Measurements from ENCODE around the gene GALNT16. TPM values are rescaled to one million over a fixed set of nuclear protein-coding genes. Genes with fewer than 3 reads are reported as not detected.

Gene GALNT16
- total and polyA plus RNA-seq, 2 donors (not counting 1 experiment from before 2014, with no cell fraction given), result 9.6 to 27.7 TPM

DNA sequence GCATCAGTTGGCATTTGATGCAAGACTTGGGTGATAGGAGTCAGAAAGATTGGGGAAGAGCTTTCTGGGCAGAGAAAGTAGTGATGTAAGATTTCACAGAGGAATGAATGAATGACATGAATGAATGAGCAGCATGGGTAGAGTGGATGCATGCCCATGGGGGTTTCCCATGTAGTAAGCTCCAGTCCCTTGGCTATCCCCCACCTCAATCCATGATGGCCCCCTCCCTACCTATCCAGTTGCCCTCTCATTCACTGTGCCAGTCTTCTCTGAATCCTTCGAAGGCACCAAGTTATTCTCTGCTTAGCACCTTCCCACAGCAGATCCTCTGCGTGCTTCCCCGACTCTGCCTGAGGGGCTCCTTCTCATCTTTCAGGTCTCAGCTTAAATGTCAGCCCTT lies 106.1 kb downstream of the GALNT16 start:
- Histone ChIP-seq H3K9me3 (ENCODE audit: control insufficient read depth, insufficient read depth, low read depth, low read length) (no peaks in the 10 kb centered on the region), H2AFZ (ENCODE audit: low read length) (no peak overlapping the region), H3K36me3 (ENCODE audit: control insufficient read depth, insufficient read depth, low read length) (no peaks in the 10 kb centered on the region), H3K27me3 (ENCODE audit: control insufficient read depth, insufficient read depth, low read length) (no peaks in the 10 kb centered on the region), H3K9ac (ENCODE audit: insufficient read depth, low read length) (no peak overlapping the region), H3K27ac (ENCODE audit: insufficient read depth, low read length) (no peak overlapping the region), H3K4me2 (ENCODE audit: extremely low read depth, insufficient read depth, low read length) (no peak overlapping the region), H3K79me2 (ENCODE audit: control insufficient read depth, insufficient read depth, low read length) (no peaks in the 10 kb centered on the region), H3K4me1 (ENCODE audit: control insufficient read depth, extremely low read depth, insufficient read depth, low read length) (no peaks in the 10 kb centered on the region), H3K4me3 (replicated peaks in 1 of 4; ENCODE audit: control extremely low read depth in 1 of 4, insufficient read depth in 1 of 4, low read depth in 3 of 4, low read length in 4 of 4) (no peak overlapping the region), H4K20me1 (ENCODE audit: control insufficient read depth, extremely low read depth, insufficient read depth, low read length) (no peaks in the 10 kb centered on the region)
- TF ChIP-seq EZH2 (IDR thresholded peaks at IDR 0.05; ENCODE audit: low read length, missing control alignments) (no peak), CTCF (conservative IDR thresholded peaks at IDR 0.05 in 1 of 2, IDR thresholded peaks at IDR 0.05 in 1 of 2; ENCODE audit: low read depth in 1 of 2, low read length in 2 of 2) (no peak)
- DNase-seq (ENCODE audit: low read depth in 2 of 2), result no peak

DNA sequence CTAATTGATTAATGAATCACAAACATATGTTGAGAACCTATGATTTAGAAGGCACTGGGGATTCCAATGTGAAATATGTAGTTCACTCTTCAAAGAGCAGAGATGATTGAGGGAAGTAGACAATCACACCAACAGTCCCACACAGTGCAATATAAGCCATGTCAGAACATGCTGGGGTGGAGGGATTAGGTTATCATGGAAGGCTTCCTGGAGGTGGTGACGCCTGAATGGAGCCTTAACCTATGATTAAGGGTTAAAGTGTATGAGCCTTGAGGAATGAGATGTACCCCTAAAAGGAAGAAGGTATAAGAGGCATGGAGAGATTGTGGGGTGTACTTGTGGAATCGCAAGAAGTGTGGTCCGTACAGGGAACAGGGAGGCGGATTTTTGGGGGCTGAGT lies 106.8 kb downstream of the GALNT16 start:
- H2AFZ ChIP-seq (ENCODE audit: low read length), result no peak overlapping the region
- no peaks in the 10 kb centered on the region for H3K4me1 ChIP-seq (ENCODE audit: control insufficient read depth, extremely low read depth, insufficient read depth, low read length)
- TF ChIP-seq CTCF (conservative IDR thresholded peaks at IDR 0.05 in 1 of 2, IDR thresholded peaks at IDR 0.05 in 1 of 2; ENCODE audit: low read depth in 1 of 2, low read length in 2 of 2) (no peak), EZH2 (IDR thresholded peaks at IDR 0.05; ENCODE audit: low read length, missing control alignments) (no peak)
- H3K79me2 ChIP-seq (ENCODE audit: control insufficient read depth, insufficient read depth, low read length), result no peaks in the 10 kb centered on the region
- no peaks in the 10 kb centered on the region for H4K20me1 ChIP-seq (ENCODE audit: control insufficient read depth, extremely low read depth, insufficient read depth, low read length)
- H3K36me3 ChIP-seq (ENCODE audit: control insufficient read depth, insufficient read depth, low read length), result no peaks in the 10 kb centered on the region
- no peaks in the 10 kb centered on the region for H3K9me3 ChIP-seq (ENCODE audit: control insufficient read depth, insufficient read depth, low read depth, low read length)
- no peak overlapping the region for H3K4me3 ChIP-seq (replicated peaks in 1 of 4; ENCODE audit: control extremely low read depth in 1 of 4, insufficient read depth in 1 of 4, low read depth in 3 of 4, low read length in 4 of 4)
- no peaks in the 10 kb centered on the region for H3K27me3 ChIP-seq (ENCODE audit: control insufficient read depth, insufficient read depth, low read length)
- no peak overlapping the region for H3K4me2 ChIP-seq (ENCODE audit: extremely low read depth, insufficient read depth, low read length)
- no peak overlapping the region for H3K27ac ChIP-seq (ENCODE audit: insufficient read depth, low read length)
- H3K9ac ChIP-seq (ENCODE audit: insufficient read depth, low read length), result no peak overlapping the region
- no peak for DNase-seq (ENCODE audit: low read depth in 2 of 2)

- H3K4me2 ChIP-seq (ENCODE audit: extremely low read depth, insufficient read depth, low read length), result no peak overlapping the region
- TF ChIP-seq EZH2 (IDR thresholded peaks at IDR 0.05; ENCODE audit: low read length, missing control alignments), result no peak
- no peak for TF ChIP-seq CTCF (conservative IDR thresholded peaks at IDR 0.05 in 1 of 2, IDR thresholded peaks at IDR 0.05 in 1 of 2; ENCODE audit: low read depth in 1 of 2, low read length in 2 of 2)
- no peaks in the 10 kb centered on the region for H3K79me2 ChIP-seq (ENCODE audit: control insufficient read depth, insufficient read depth, low read length)
- no peak overlapping the region for H3K9ac ChIP-seq (ENCODE audit: insufficient read depth, low read length)
- no peak overlapping the region for H3K27ac ChIP-seq (ENCODE audit: insufficient read depth, low read length)
- no peaks in the 10 kb centered on the region for H4K20me1 ChIP-seq (ENCODE audit: control insufficient read depth, extremely low read depth, insufficient read depth, low read length)
- H3K9me3 ChIP-seq (ENCODE audit: control insufficient read depth, insufficient read depth, low read depth, low read length), result no peaks in the 10 kb centered on the region
- DNase-seq (ENCODE audit: low read depth in 2 of 2), result no peak
- H3K4me3 ChIP-seq (replicated peaks in 1 of 4; ENCODE audit: control extremely low read depth in 1 of 4, insufficient read depth in 1 of 4, low read depth in 3 of 4, low read length in 4 of 4), result no peak overlapping the region
- no peaks in the 10 kb centered on the region for H3K27me3 ChIP-seq (ENCODE audit: control insufficient read depth, insufficient read depth, low read length)
- no peaks in the 10 kb centered on the region for H3K36me3 ChIP-seq (ENCODE audit: control insufficient read depth, insufficient read depth, low read length)
- no peak overlapping the region for H2AFZ ChIP-seq (ENCODE audit: low read length)
- H3K4me1 ChIP-seq (ENCODE audit: control insufficient read depth, extremely low read depth, insufficient read depth, low read length), result no peaks in the 10 kb centered on the region
Observed at GRCh38 chr14:69368381-69368780, 108.4 kb downstream of the GALNT16 start.
